ENCODE results near the gene USP4. TPM values are rescaled to one million over a fixed set of nuclear protein-coding genes. Genes with fewer than 3 reads are reported as not detected.

The USP4 gene
- total RNA-seq, 1 experiment from 2014 or later, result 54.1 TPM

GRCh38 chr3:49279376-49279775 is 60.5 kb downstream of the USP4 start:
- no TSS peak for BruUV-seq (replicated peaks)
- ChIA-PET POLR2A (interaction anchor here (0.8 to 1.3 kb wide), 3 partner anchors 9 to 60 kb away, joined by 3 read pairs; partner anchors contain the start of gene USP4), CTCF (no interaction called here)
- DNase-seq (ENCODE audit: unreplicated experiment), result no peak
- Mint-ChIP-seq H3K4me3 (ENCODE audit: unreplicated experiment) (no peak overlapping the region), H3K9me3 (ENCODE audit: unreplicated experiment) (no peaks in the 10 kb centered on the region), H3K36me3 (ENCODE audit: insufficient read depth, unreplicated experiment) (peaks cover 69% of the 10 kb centered on the region), H3K4me1 (ENCODE audit: insufficient read depth, unreplicated experiment) (no peaks in the 10 kb centered on the region), H3K27me3 (ENCODE audit: insufficient read depth, unreplicated experiment) (no peaks in the 10 kb centered on the region), H3K27ac (ENCODE audit: low read depth, unreplicated experiment) (no peak overlapping the region)
- TF ChIP-seq CTCF (IDR thresholded peaks at IDR 0.05; ENCODE audit: unreplicated experiment), result no peak
- intact Hi-C loops (cut with micrococcal nuclease), result no loop called here

- intact Hi-C loops (cut with micrococcal nuclease), result no loop called here
- H3K27ac Mint-ChIP-seq (ENCODE audit: low read depth, unreplicated experiment), result no peak overlapping the region
- no peak for TF ChIP-seq CTCF (IDR thresholded peaks at IDR 0.05; ENCODE audit: unreplicated experiment)
Measured at GRCh38 chr3:49278548-49278947, 61.3 kb downstream of the USP4 start.

GRCh38 chr3:49277383-49277775 is 62.5 kb downstream of the USP4 start:
- CTCF ChIA-PET, result interaction anchor here (0.6 kb wide), 1 partner anchor 174 kb away, joined by 4 read pairs; no protein-coding TSS in a partner anchor
- POLR2A ChIA-PET, result interaction anchor here (0.9 kb wide), 1 partner anchor 44 kb away, joined by 4 read pairs; no protein-coding TSS in a partner anchor
- no peak for TF ChIP-seq CTCF (IDR thresholded peaks at IDR 0.05; ENCODE audit: unreplicated experiment)
- Mint-ChIP-seq H3K27ac (ENCODE audit: low read depth, unreplicated experiment) (peak overlapping the region; percentile 27), H3K27me3 (ENCODE audit: insufficient read depth, unreplicated experiment) (no peaks in the 10 kb centered on the region), H3K9me3 (ENCODE audit: unreplicated experiment) (no peaks in the 10 kb centered on the region), H3K4me1 (ENCODE audit: insufficient read depth, unreplicated experiment) (no peaks in the 10 kb centered on the region), H3K4me3 (ENCODE audit: unreplicated experiment) (peak overlapping the region; percentile 58), H3K36me3 (ENCODE audit: insufficient read depth, unreplicated experiment) (peaks cover 53% of the 10 kb centered on the region)
- no peak for DNase-seq (ENCODE audit: unreplicated experiment)
- intact Hi-C loops (cut with micrococcal nuclease), result no loop called here
- no TSS peak for BruUV-seq (replicated peaks)

More at GRCh38 chr3:49278548-49278947, 61.3 kb downstream of the USP4 start:
- H3K4me1 Mint-ChIP-seq (ENCODE audit: insufficient read depth, unreplicated experiment), result no peaks in the 10 kb centered on the region
- no peaks in the 10 kb centered on the region for H3K27me3 Mint-ChIP-seq (ENCODE audit: insufficient read depth, unreplicated experiment)
- H3K9me3 Mint-ChIP-seq (ENCODE audit: unreplicated experiment), result no peaks in the 10 kb centered on the region
- BruUV-seq (replicated peaks), result no TSS peak
- H3K36me3 Mint-ChIP-seq (ENCODE audit: insufficient read depth, unreplicated experiment), result peaks cover 61% of the 10 kb centered on the region
- DNase-seq (ENCODE audit: unreplicated experiment), result no peak
- CTCF ChIA-PET, result interaction anchor here (0.6 to 1.0 kb wide), 4 partner anchors 25 to 719 kb away, joined by 3 to 4 read pairs (median 3); no protein-coding TSS in a partner anchor
- POLR2A ChIA-PET, result interaction anchor here (0.6 to 1.3 kb wide), 6 partner anchors 10 to 187 kb away, joined by 3 to 4 read pairs (median 3); partner anchors contain the start of genes NICN1 and USP4
- no peak overlapping the region for H3K4me3 Mint-ChIP-seq (ENCODE audit: unreplicated experiment)

- intact Hi-C loops (cut with micrococcal nuclease), result no loop called here
- Mint-ChIP-seq H3K4me1 (ENCODE audit: insufficient read depth, unreplicated experiment) (no peaks in the 10 kb centered on the region), H3K9me3 (ENCODE audit: unreplicated experiment) (no peaks in the 10 kb centered on the region), H3K27me3 (ENCODE audit: insufficient read depth, unreplicated experiment) (no peaks in the 10 kb centered on the region), H3K36me3 (ENCODE audit: insufficient read depth, unreplicated experiment) (peaks cover 46% of the 10 kb centered on the region), H3K4me3 (ENCODE audit: unreplicated experiment) (peak within 1 kb of the TSS; percentile 58), H3K27ac (ENCODE audit: low read depth, unreplicated experiment) (peak within 1 kb of the TSS; percentile 27)
- peak; percentile 49 for DNase-seq (ENCODE audit: unreplicated experiment)
- no TSS peak for BruUV-seq (replicated peaks)
- no peak for TF ChIP-seq CTCF (IDR thresholded peaks at IDR 0.05; ENCODE audit: unreplicated experiment)
- CTCF ChIA-PET, result no interaction called here
- POLR2A ChIA-PET, result no interaction called here
Measured at GRCh38 chr3:49276475-49277382, 63.1 kb downstream of the USP4 start, which contains the start of gene C3orf62. Gene C3orf62, minus strand, starts transcription at chr3:49277232. Its CDS starts 360 bp downstream, at chr3:49276872.
